Measurements from ENCODE around the gene MTMR12.

MTMR12 gene

DNA sequence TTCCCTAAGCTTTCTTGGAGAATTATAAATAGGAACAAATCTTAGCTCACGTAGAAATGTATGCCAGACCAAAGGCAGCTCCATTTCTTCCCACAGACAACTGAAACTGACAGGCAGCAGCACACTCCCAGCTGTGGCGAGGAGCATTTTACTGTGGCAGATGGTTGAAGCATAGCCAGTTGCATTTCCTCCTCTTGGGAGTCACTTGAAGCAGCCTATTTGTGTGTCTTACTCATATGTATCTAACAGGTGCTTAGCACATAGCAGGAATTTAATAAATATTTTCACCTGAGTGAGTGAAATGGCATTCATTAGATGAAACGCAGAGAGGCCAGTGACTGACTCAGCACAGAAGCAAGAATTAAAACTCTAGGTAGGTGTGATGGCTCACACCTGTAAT is 12.3 kb upstream of the MTMR12 start:
- TF ChIP-seq MAX (IDR thresholded peaks at IDR 0.05): no peak

- no peak for TF ChIP-seq EP300 (IDR thresholded peaks at IDR 0.05; ENCODE audit: borderline replicate concordance)
- TF ChIP-seq TEAD4 (IDR thresholded peaks at IDR 0.05): no peak
- no peak for TF ChIP-seq ZBTB7A (IDR thresholded peaks at IDR 0.05; ENCODE audit: low read depth)
- TF ChIP-seq MAX (IDR thresholded peaks at IDR 0.05): no peak
- TF ChIP-seq, protein P1, sequence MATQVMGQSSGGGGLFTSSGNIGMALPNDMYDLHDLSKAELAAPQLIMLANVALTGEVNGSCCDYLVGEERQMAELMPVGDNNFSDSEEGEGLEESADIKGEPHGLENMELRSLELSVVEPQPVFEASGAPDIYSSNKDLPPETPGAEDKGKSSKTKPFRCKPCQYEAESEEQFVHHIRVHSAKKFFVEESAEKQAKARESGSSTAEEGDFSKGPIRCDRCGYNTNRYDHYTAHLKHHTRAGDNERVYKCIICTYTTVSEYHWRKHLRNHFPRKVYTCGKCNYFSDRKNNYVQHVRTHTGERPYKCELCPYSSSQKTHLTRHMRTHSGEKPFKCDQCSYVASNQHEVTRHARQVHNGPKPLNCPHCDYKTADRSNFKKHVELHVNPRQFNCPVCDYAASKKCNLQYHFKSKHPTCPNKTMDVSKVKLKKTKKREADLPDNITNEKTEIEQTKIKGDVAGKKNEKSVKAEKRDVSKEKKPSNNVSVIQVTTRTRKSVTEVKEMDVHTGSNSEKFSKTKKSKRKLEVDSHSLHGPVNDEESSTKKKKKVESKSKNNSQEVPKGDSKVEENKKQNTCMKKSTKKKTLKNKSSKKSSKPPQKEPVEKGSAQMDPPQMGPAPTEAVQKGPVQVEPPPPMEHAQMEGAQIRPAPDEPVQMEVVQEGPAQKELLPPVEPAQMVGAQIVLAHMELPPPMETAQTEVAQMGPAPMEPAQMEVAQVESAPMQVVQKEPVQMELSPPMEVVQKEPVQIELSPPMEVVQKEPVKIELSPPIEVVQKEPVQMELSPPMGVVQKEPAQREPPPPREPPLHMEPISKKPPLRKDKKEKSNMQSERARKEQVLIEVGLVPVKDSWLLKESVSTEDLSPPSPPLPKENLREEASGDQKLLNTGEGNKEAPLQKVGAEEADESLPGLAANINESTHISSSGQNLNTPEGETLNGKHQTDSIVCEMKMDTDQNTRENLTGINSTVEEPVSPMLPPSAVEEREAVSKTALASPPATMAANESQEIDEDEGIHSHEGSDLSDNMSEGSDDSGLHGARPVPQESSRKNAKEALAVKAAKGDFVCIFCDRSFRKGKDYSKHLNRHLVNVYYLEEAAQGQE (IDR thresholded peaks at IDR 0.05; ENCODE audit: low read depth): no peak
- no peak for TF ChIP-seq TCF12 (IDR thresholded peaks at IDR 0.05; ENCODE audit: low read depth)
- TF ChIP-seq NFIC (IDR thresholded peaks at IDR 0.05): no peak
- no peak for TF ChIP-seq TAF1 (IDR thresholded peaks at IDR 0.05; ENCODE audit: low read depth)
- no peak for TF ChIP-seq FOXM1 (IDR thresholded peaks at IDR 0.05; ENCODE audit: borderline replicate concordance, low read depth)
- TF ChIP-seq CEBPB (IDR thresholded peaks at IDR 0.05): no peak
Observed at GRCh38 chr5:32323741-32324140, 11.0 kb upstream of the MTMR12 start.

- TF ChIP-seq TAF1 (IDR thresholded peaks at IDR 0.05; ENCODE audit: low read depth) (no peak), CREB1 (IDR thresholded peaks at IDR 0.05; ENCODE audit: low read depth) (no peak), NFIC (IDR thresholded peaks at IDR 0.05) (no peak), TCF12 (IDR thresholded peaks at IDR 0.05; ENCODE audit: low read depth) (no peak), MAX (IDR thresholded peaks at IDR 0.05) (no peak), CEBPB (IDR thresholded peaks at IDR 0.05) (no peak), USF1 (IDR thresholded peaks at IDR 0.05) (no peak), FOXM1 (IDR thresholded peaks at IDR 0.05; ENCODE audit: borderline replicate concordance, low read depth) (no peak), ZBTB7A (IDR thresholded peaks at IDR 0.05; ENCODE audit: low read depth) (no peak), TEAD4 (IDR thresholded peaks at IDR 0.05) (no peak), EP300 (IDR thresholded peaks at IDR 0.05; ENCODE audit: borderline replicate concordance) (no peak), YY1 (IDR thresholded peaks at IDR 0.05; ENCODE audit: low read depth) (no peak), EGR1 (IDR thresholded peaks at IDR 0.05) (no peak), RAD21 (IDR thresholded peaks at IDR 0.05; ENCODE audit: low read depth) (no peak)
- TF ChIP-seq, protein P1 (IDR thresholded peaks at IDR 0.05; ENCODE audit: low read depth): no peak
Observed at GRCh38 chr5:32322882-32323281, 10.1 kb upstream of the MTMR12 start.

DNA sequence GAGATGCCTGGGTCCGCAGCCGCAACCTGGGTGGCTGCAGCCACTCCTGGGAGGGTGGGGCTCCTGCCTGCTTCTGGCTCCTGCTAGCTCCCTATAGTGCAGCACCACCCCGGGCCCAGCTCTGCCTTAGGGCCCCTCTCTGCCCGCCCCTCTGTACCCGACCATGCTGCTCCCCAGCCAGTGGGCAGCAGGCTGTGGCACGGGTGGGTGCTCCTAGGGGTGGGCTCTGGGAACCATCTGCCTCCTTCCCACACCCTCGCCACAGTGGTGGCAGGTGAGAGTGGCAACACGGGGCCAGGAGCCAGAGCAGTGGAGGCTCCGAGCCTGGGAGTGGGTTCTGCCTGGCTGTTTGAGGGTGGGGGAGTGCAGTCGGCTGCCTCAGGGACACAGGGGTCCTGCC is 7.8 kb upstream of the MTMR12 start:
- TF ChIP-seq EGR1 (IDR thresholded peaks at IDR 0.05) (no peak), CREB1 (IDR thresholded peaks at IDR 0.05; ENCODE audit: low read depth) (no peak), MAX (IDR thresholded peaks at IDR 0.05) (no peak), EP300 (IDR thresholded peaks at IDR 0.05; ENCODE audit: borderline replicate concordance) (no peak), ZBTB7A (IDR thresholded peaks at IDR 0.05; ENCODE audit: low read depth) (no peak), TAF1 (IDR thresholded peaks at IDR 0.05; ENCODE audit: low read depth) (no peak)

- TF ChIP-seq USF1 (IDR thresholded peaks at IDR 0.05): no peak
- TF ChIP-seq EP300 (IDR thresholded peaks at IDR 0.05; ENCODE audit: borderline replicate concordance): no peak
- no peak for TF ChIP-seq CREB1 (IDR thresholded peaks at IDR 0.05; ENCODE audit: low read depth)
- TF ChIP-seq NFIC (IDR thresholded peaks at IDR 0.05): no peak
- no peak for TF ChIP-seq MAX (IDR thresholded peaks at IDR 0.05)
- no peak for TF ChIP-seq EGR1 (IDR thresholded peaks at IDR 0.05)
- no peak for TF ChIP-seq ZBTB7A (IDR thresholded peaks at IDR 0.05; ENCODE audit: low read depth)
- no peak for TF ChIP-seq FOXM1 (IDR thresholded peaks at IDR 0.05; ENCODE audit: borderline replicate concordance, low read depth)
- no peak for TF ChIP-seq YY1 (IDR thresholded peaks at IDR 0.05; ENCODE audit: low read depth)
- TF ChIP-seq RAD21 (IDR thresholded peaks at IDR 0.05; ENCODE audit: low read depth): no peak
- TF ChIP-seq TCF12 (IDR thresholded peaks at IDR 0.05; ENCODE audit: low read depth): no peak
- no peak for TF ChIP-seq TEAD4 (IDR thresholded peaks at IDR 0.05)
- TF ChIP-seq, protein P1 (IDR thresholded peaks at IDR 0.05; ENCODE audit: low read depth): no peak
Observed at GRCh38 chr5:32319926-32320543, 7.3 kb upstream of the MTMR12 start.

Measured in Ishikawa (cell line).